Esophagus (tissue), 2 donors: Measurements from ENCODE around the gene KMT2A. TPM values are rescaled to one million over a fixed set of nuclear protein-coding genes. Genes with fewer than 3 reads are reported as not detected.
"Not testable (repeated sequence)": the region's sequence is repeated elsewhere in the genome, so short reads cannot be mapped to it uniquely, and the experiment has no call there.

ENCODE experiments used
- H3K27ac ChIP-seq, 2 donors: one replicate each; pipeline ENCODE4 v1.5.1; 2013; ENCODE audit warnings: low read depth in 2 of 2, mild to moderate bottlenecking in 2 of 2, inconsistent platforms in 1 of 2, low read length in 1 of 2, moderate library complexity in 1 of 2
- H3K27me3 ChIP-seq, 2 donors: one replicate each; pipeline ENCODE4 v1.6.1; 2013; ENCODE audit warnings: low read length in 2 of 2, control low read depth in 1 of 2, mild to moderate bottlenecking in 1 of 2; ENCODE audit not compliant: insufficient read depth in 2 of 2, control insufficient read depth in 1 of 2
- H3K36me3 ChIP-seq, 2 donors: one replicate each; pipeline ENCODE4 v1.6.1; 2013; ENCODE audit warnings: low read length in 1 of 2; ENCODE audit not compliant: control insufficient read depth in 2 of 2, insufficient read depth in 2 of 2
- H3K4me1 ChIP-seq, 2 donors: one replicate each; pipeline ENCODE4 v1.6.1; 2013; ENCODE audit warnings: low read length in 1 of 2; ENCODE audit not compliant: control insufficient read depth in 2 of 2, insufficient read depth in 2 of 2
- H3K4me3 ChIP-seq, 2 donors: one replicate each; pipeline ENCODE4 v1.5.1; 2013; ENCODE audit warnings: low read length in 2 of 2, mild to moderate bottlenecking in 2 of 2, low read depth in 1 of 2, moderate library complexity in 1 of 2
- H3K9me3 ChIP-seq, 2 donors: one replicate each; pipeline ENCODE4 v1.6.1; 2013; ENCODE audit warnings: mild to moderate bottlenecking in 2 of 2, low read depth in 1 of 2, low read length in 1 of 2, moderate library complexity in 1 of 2; ENCODE audit not compliant: control insufficient read depth in 2 of 2, insufficient read depth in 1 of 2
- WGBS, 2 donors: extraction: QIAGEN DNeasy Blood & Tissue Kit; methylation state at CpG; one replicate each; pipeline ENCODE4 v1.1.7; 2013; 5-methylcytosine and 5-hydroxymethylcytosine counted together
- polyA plus RNA-seq, 2 donors: library from polyadenylated mRNA; stranded (reverse); fragments of 200-250 nt; gene quantifications; one replicate each; pipeline ENCODE4 v1.2.3, GENCODE V29; 2013
- donor health status: healthy with polysubstance abuse.
- donor health status: Bipolar disorder and iron deficiency.

The KMT2A gene
- polyA plus RNA-seq, 2 donors: 6.4 to 8.5 TPM

GRCh38 chr11:118442908-118443589, 6.8 kb downstream of the KMT2A start:
- Histone ChIP-seq H3K27ac (no peak overlapping the region), H3K36me3 (no peaks in the 10 kb centered on the region), H3K27me3 (no peaks in the 10 kb centered on the region), H3K4me3 (no peak overlapping the region), H3K4me1 (peaks cover 1 to 3% of the 10 kb centered on the region in 2 donors), H3K9me3 (no peaks in the 10 kb centered on the region)
- 61 to 70% methylated on average over 4 of the region's 4 CpGs for WGBS, 2 donors

GRCh38 chr11:118443590-118444218, 7.4 kb downstream of the KMT2A start:
- H3K27ac ChIP-seq: no peak overlapping the region
- H3K9me3 ChIP-seq: no peaks in the 10 kb centered on the region
- H3K27me3 ChIP-seq: no peaks in the 10 kb centered on the region
- no peak overlapping the region for H3K4me3 ChIP-seq
- no peaks in the 10 kb centered on the region for H3K36me3 ChIP-seq
- WGBS, 2 donors: 59 to 72% methylated on average over 2 of the region's 2 CpGs
- H3K4me1 ChIP-seq: peaks cover under 1 to 3% of the 10 kb centered on the region in 2 donors

- H3K36me3 ChIP-seq: no peaks in the 10 kb centered on the region
- no peak overlapping the region for H3K27ac ChIP-seq
- H3K4me3 ChIP-seq: no peak overlapping the region
- no peaks in the 10 kb centered on the region for H3K4me1 ChIP-seq
- H3K27me3 ChIP-seq: no peaks in the 10 kb centered on the region
- H3K9me3 ChIP-seq: no peaks in the 10 kb centered on the region
- 92 to 93% methylated on average over 4 of the region's 4 CpGs for whole genome bisulfite sequencing, 2 donors
Observed at GRCh38 chr11:118447423-118447822, 11.1 kb downstream of the KMT2A start.

DNA sequence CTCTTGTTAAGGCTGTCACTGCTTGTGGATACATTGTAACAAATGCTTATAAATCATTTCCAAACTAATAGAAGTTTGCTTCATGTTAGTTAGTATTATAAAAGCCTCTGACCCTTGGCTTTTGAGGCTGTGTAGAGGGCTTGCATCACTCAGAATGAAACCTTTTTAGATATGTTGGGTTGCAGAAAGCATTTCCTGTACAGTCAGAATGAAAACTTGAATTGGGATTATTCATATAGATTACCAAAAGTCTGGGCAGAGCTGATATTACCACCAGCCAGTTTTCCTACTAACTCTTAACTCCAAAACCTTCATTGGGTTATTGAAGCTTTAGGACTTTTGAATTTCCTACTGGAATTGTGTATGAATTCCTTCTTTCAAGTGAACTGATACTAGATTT, 12.0 kb downstream of the KMT2A start:
- Histone ChIP-seq H3K27me3 (no peaks in the 10 kb centered on the region), H3K4me3 (no peak overlapping the region), H3K27ac (no peak overlapping the region), H3K4me1 (no peaks in the 10 kb centered on the region), H3K9me3 (no peaks in the 10 kb centered on the region), H3K36me3 (no peaks in the 10 kb centered on the region)

GRCh38 chr11:118449316-118449918, 13.1 kb downstream of the KMT2A start:
- Histone ChIP-seq H3K4me3 (no peak overlapping the region), H3K27ac (no peak overlapping the region), H3K36me3 (peaks cover 0 to 3% of the 10 kb centered on the region in 2 donors), H3K9me3 (no peaks in the 10 kb centered on the region), H3K4me1 (no peaks in the 10 kb centered on the region), H3K27me3 (no peaks in the 10 kb centered on the region)
- 85 to 89% methylated on average over 4 of the region's 4 CpGs for WGBS, 2 donors

- 85 to 96% methylated on average over 1 of the region's 1 CpG for WGBS, 2 donors
- Histone ChIP-seq H3K4me1 (no peaks in the 10 kb centered on the region), H3K9me3 (no peaks in the 10 kb centered on the region)
Observed at GRCh38 chr11:118450451-118450850, 14.2 kb downstream of the KMT2A start.

GRCh38 chr11:118462178-118462577, 25.9 kb downstream of the KMT2A start:
- no peaks in the 10 kb centered on the region for H3K9me3 ChIP-seq
- WGBS, 2 donors: 88 to 89% methylated on average over 2 of the region's 2 CpGs

More at GRCh38 chr11:118450451-118450850, 14.2 kb downstream of the KMT2A start:
- Histone ChIP-seq H3K27me3 (no peaks in the 10 kb centered on the region), H3K27ac (no peak overlapping the region), H3K4me3 (no peak overlapping the region), H3K36me3 (peaks cover 0 to 3% of the 10 kb centered on the region in 2 donors)

DNA sequence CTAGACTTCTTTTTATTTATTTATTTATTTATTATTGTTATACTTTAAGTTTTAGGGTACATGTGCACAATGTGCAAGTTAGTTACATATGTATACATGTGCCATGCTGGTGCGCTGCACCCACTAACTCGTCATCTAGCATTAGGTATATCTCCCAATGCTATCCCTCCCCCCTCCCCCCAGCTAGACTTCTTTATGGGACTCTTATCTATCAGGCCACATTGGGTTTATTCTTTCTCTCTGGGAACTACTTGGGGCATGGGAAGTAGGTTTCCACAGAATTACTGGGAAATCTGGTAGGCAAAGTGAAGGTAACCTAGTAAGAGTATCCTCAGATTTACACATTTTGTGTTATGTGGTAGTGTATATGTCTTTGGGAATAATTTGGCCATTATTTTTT, 32.7 kb downstream of the KMT2A start:
- H3K36me3 ChIP-seq, H3K27ac ChIP-seq, H3K4me1 ChIP-seq, H3K4me3 ChIP-seq, H3K27me3 ChIP-seq, H3K9me3 ChIP-seq: not testable (repeated sequence)
- 100% methylated on average over 1 to 2 of the region's 2 CpGs for WGBS, 2 donors

More at GRCh38 chr11:118462178-118462577, 25.9 kb downstream of the KMT2A start:
- Histone ChIP-seq H3K4me3 (no peak overlapping the region), H3K27ac (no peak overlapping the region), H3K4me1 (no peaks in the 10 kb centered on the region), H3K36me3 (no peaks in the 10 kb centered on the region), H3K27me3 (no peaks in the 10 kb centered on the region)

DNA sequence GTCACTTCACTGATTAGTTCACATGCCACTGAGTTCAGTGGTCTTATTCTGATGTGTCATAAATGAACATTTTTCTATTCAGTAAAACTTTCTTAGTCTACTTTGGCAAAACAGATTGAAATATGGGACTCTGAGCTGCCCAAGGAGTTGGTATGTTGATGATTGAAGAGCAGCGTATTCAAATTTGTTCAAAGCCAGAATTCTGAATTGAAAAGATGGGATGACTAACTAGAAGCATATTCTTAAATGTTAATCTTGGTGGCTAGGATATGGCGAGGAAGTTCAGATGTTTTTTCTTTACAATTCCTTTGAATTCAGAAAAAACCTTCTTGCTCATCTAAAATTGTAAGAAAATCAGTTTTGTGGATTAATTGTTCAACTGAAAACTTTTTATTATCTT, 34.7 kb downstream of the KMT2A start:
- H3K4me3 ChIP-seq: no peak overlapping the region
- H3K36me3 ChIP-seq: peaks cover 2 to 6% of the 10 kb centered on the region in 2 donors
- no peaks in the 10 kb centered on the region for H3K4me1 ChIP-seq
- no peak overlapping the region for H3K27ac ChIP-seq
- H3K9me3 ChIP-seq: no peaks in the 10 kb centered on the region
- 92 to 94% methylated on average over 2 of the region's 2 CpGs for WGBS, 2 donors
- no peaks in the 10 kb centered on the region for H3K27me3 ChIP-seq
